ENCODE measurements around the gene TNP2.

DNA sequence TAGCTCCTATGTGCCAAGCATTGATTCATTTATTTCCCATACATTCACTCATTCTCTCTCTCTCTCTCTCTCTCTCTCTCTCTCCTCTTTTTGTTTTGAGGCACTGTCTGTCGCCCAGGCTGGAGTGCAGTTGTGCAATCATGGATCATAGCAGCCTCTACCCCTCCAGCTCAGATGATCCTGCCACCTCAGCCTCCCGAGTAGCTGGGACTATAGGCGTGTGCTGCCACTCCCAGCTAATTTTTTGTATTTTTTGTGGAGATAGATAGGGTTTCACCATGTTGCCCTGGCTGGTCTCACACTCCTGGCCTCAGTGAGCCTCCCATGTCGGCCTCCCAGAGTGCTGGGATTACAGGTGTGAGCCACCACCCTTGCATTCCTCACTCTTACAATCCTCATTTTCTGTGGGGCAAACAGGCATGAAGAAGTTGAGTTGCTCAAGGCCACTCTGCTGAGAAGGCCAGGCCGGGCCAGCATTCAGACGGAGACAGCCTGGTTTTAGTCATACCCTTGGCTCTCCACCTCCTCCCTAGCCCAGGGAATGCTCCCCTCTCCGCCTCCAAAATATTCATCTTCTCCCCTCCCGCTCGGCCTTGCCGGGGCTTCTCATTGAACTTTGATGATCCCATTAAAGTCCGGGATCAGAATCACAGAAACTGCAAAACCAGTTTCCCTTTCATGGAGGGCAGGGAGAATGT is 7.9 kb upstream of the TNP2 start:
- TF ChIP-seq, protein P1, sequence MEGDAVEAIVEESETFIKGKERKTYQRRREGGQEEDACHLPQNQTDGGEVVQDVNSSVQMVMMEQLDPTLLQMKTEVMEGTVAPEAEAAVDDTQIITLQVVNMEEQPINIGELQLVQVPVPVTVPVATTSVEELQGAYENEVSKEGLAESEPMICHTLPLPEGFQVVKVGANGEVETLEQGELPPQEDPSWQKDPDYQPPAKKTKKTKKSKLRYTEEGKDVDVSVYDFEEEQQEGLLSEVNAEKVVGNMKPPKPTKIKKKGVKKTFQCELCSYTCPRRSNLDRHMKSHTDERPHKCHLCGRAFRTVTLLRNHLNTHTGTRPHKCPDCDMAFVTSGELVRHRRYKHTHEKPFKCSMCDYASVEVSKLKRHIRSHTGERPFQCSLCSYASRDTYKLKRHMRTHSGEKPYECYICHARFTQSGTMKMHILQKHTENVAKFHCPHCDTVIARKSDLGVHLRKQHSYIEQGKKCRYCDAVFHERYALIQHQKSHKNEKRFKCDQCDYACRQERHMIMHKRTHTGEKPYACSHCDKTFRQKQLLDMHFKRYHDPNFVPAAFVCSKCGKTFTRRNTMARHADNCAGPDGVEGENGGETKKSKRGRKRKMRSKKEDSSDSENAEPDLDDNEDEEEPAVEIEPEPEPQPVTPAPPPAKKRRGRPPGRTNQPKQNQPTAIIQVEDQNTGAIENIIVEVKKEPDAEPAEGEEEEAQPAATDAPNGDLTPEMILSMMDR (IDR thresholded peaks at IDR 0.05) = no peak
- TF ChIP-seq RFX5 (IDR thresholded peaks at IDR 0.05; ENCODE audit: low read length) (no peak), RXRA (IDR thresholded peaks at IDR 0.05; ENCODE audit: borderline replicate concordance, low read depth) (no peak), EP300 (IDR thresholded peaks at IDR 0.05; ENCODE audit: borderline replicate concordance in 1 of 2, low read depth in 1 of 2, low read length in 1 of 2) (no peak), MEF2A (IDR thresholded peaks at IDR 0.05; ENCODE audit: borderline replicate concordance, low read depth) (no peak), EZH2phosphoT487 (IDR thresholded peaks at IDR 0.05; ENCODE audit: borderline replicate concordance, low read depth) (no peak), MXI1 (IDR thresholded peaks at IDR 0.05; ENCODE audit: low read depth, low read length) (no peak), FOSL2 (IDR thresholded peaks at IDR 0.05; ENCODE audit: borderline replicate concordance, low read depth) (no peak), SIN3A (IDR thresholded peaks at IDR 0.05; ENCODE audit: borderline replicate concordance, low read depth, low read length) (no peak), ELF1 (IDR thresholded peaks at IDR 0.05) (no peak), TEAD4 (IDR thresholded peaks at IDR 0.05; ENCODE audit: borderline replicate concordance, insufficient read depth) (no peak)
- TF ChIP-seq, protein P2, sequence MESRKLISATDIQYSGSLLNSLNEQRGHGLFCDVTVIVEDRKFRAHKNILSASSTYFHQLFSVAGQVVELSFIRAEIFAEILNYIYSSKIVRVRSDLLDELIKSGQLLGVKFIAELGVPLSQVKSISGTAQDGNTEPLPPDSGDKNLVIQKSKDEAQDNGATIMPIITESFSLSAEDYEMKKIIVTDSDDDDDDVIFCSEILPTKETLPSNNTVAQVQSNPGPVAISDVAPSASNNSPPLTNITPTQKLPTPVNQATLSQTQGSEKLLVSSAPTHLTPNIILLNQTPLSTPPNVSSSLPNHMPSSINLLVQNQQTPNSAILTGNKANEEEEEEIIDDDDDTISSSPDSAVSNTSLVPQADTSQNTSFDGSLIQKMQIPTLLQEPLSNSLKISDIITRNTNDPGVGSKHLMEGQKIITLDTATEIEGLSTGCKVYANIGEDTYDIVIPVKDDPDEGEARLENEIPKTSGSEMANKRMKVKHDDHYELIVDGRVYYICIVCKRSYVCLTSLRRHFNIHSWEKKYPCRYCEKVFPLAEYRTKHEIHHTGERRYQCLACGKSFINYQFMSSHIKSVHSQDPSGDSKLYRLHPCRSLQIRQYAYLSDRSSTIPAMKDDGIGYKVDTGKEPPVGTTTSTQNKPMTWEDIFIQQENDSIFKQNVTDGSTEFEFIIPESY (IDR thresholded peaks at IDR 0.05; ENCODE audit: borderline replicate concordance, low read depth) = no peak
- TF ChIP-seq, protein P3, sequence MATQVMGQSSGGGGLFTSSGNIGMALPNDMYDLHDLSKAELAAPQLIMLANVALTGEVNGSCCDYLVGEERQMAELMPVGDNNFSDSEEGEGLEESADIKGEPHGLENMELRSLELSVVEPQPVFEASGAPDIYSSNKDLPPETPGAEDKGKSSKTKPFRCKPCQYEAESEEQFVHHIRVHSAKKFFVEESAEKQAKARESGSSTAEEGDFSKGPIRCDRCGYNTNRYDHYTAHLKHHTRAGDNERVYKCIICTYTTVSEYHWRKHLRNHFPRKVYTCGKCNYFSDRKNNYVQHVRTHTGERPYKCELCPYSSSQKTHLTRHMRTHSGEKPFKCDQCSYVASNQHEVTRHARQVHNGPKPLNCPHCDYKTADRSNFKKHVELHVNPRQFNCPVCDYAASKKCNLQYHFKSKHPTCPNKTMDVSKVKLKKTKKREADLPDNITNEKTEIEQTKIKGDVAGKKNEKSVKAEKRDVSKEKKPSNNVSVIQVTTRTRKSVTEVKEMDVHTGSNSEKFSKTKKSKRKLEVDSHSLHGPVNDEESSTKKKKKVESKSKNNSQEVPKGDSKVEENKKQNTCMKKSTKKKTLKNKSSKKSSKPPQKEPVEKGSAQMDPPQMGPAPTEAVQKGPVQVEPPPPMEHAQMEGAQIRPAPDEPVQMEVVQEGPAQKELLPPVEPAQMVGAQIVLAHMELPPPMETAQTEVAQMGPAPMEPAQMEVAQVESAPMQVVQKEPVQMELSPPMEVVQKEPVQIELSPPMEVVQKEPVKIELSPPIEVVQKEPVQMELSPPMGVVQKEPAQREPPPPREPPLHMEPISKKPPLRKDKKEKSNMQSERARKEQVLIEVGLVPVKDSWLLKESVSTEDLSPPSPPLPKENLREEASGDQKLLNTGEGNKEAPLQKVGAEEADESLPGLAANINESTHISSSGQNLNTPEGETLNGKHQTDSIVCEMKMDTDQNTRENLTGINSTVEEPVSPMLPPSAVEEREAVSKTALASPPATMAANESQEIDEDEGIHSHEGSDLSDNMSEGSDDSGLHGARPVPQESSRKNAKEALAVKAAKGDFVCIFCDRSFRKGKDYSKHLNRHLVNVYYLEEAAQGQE (IDR thresholded peaks at IDR 0.05; ENCODE audit: low read depth, low read length) = no peak

Measured in SK-N-SH (cell line).